GM12874 (cell line): ENCODE data around the gene NAV2.

ENCODE experiments used
- CTCF ChIP-seq: IDR thresholded peaks from 2 replicates; pipeline ENCODE4 v1.5.1; 2011; ENCODE audit warnings: low read depth, mild to moderate bottlenecking, control low read depth, low read length, moderate library complexity; ENCODE audit not compliant: insufficient read depth

The NAV2 gene

GRCh38 chr11:19817870-19818269 is 105.2 kb downstream of the NAV2 start:
- no peak for TF ChIP-seq CTCF

GRCh38 chr11:19818619-19819018 is 106.0 kb downstream of the NAV2 start:
- TF ChIP-seq CTCF = no peak

GRCh38 chr11:19819148-19819547 is 106.5 kb downstream of the NAV2 start:
- TF ChIP-seq CTCF = no peak

GRCh38 chr11:19820100-19820499 is 107.5 kb downstream of the NAV2 start:
- no peak for TF ChIP-seq CTCF

GRCh38 chr11:19821412-19821875 is 108.8 kb downstream of the NAV2 start:
- no peak for TF ChIP-seq CTCF

GRCh38 chr11:19821993-19822392 is 109.4 kb downstream of the NAV2 start:
- no peak for TF ChIP-seq CTCF

- no peak for TF ChIP-seq CTCF
Measured at GRCh38 chr11:19822531-19822930, 109.9 kb downstream of the NAV2 start.

GRCh38 chr11:19826606-19827005 is 114.0 kb downstream of the NAV2 start:
- TF ChIP-seq CTCF = no peak
